PC-9 (cell line): ENCODE measurements around the gene SOX21. TPM values are rescaled to one million over a fixed set of nuclear protein-coding genes. Genes with fewer than 3 reads are reported as not detected.

Experiments
- BruUV-seq: library from RNA; stranded (reverse); fragments of 400-500 nt; replicated peaks from 2 replicates; lab custom pipeline; 2021; lab: Mats Ljungman, UMichigan
- CTCF ChIA-PET: fragments of 300-600 bp; sonication (Branson Sonifier 250); formaldehyde crosslinking; loops from one replicate; lab custom pipeline; 2022; ENCODE audit warnings: antibody characterized with exemption; lab: Charles Lee
- POLR2A ChIA-PET: fragments of 300-600 bp; sonication (Branson Sonifier 250); formaldehyde crosslinking; loops from one replicate; lab custom pipeline; 2022; ENCODE audit warnings: antibody characterized with exemption; ENCODE audit not compliant: unreplicated experiment; lab: Charles Lee
- DNase-seq, 2 experiments: peaks; one replicate each; pipeline versions ENCODE4 v3.0.0 to v3.0.0-alpha.2; 2015 to 2022; ENCODE audit warnings: mixed read lengths in 1 of 2
- H2AFZ ChIP-seq: fragments of 200-600 bp; sonication (generic); 2 replicates; pipeline ENCODE4 v1.8.1; 2017; ENCODE audit warnings: antibody characterized with exemption
- H3F3A ChIP-seq: fragments of 200-600 bp; sonication (generic); 2 replicates; pipeline ENCODE4 v1.8.1; 2017; ENCODE audit warnings: antibody characterized with exemption, mild to moderate bottlenecking, low read depth; ENCODE audit not compliant: insufficient read depth
- H3K27ac ChIP-seq: fragments of 200-600 bp; sonication (generic); 2 replicates; pipeline ENCODE4 v1.6.1; 2016; ENCODE audit warnings: mixed run types
- H3K27me3 ChIP-seq: fragments of 200-600 bp; sonication (generic); 2 replicates; pipeline ENCODE4 v1.6.1; 2016; ENCODE audit warnings: low read depth, mixed run types; ENCODE audit not compliant: insufficient read depth
- H3K36me3 ChIP-seq: fragments of 200-600 bp; sonication (generic); 2 replicates; pipeline ENCODE4 v1.6.1; 2016; ENCODE audit warnings: low read depth, mixed run types
- H3K4me1 ChIP-seq: fragments of 200-600 bp; sonication (generic); replicated peaks from 2 replicates; pipeline ENCODE4 v1.6.1; 2016; ENCODE audit warnings: mixed run types; ENCODE audit not compliant: insufficient read depth
- H3K4me2 ChIP-seq: fragments of 200-600 bp; sonication (generic); 2 replicates; pipeline ENCODE4 v1.6.1; 2017; ENCODE audit warnings: mixed run types
- H3K4me3 ChIP-seq: fragments of 200-600 bp; sonication (generic); 2 replicates; pipeline ENCODE4 v1.6.1; 2016; ENCODE audit warnings: mixed run types
- H3K79me2 ChIP-seq: fragments of 200-600 bp; sonication (generic); 2 replicates; pipeline ENCODE4 v1.6.1; 2017; ENCODE audit warnings: low read depth, mixed run types
- H3K9me2 ChIP-seq: fragments of 200-600 bp; sonication (generic); 2 replicates; pipeline ENCODE4 v1.8.1; 2017; ENCODE audit warnings: mild to moderate bottlenecking; ENCODE audit not compliant: insufficient read depth
- H3K9me3 ChIP-seq: fragments of 200-600 bp; sonication (generic); 2 replicates; pipeline ENCODE4 v1.8.1; 2016; ENCODE audit warnings: low read depth; ENCODE audit not compliant: insufficient read depth
- H4K20me1 ChIP-seq: fragments of 200-600 bp; sonication (generic); 2 replicates; pipeline ENCODE4 v1.8.1; 2017; ENCODE audit not compliant: insufficient read depth
- EZH2 ChIP-seq: fragments of 200-600 bp; sonication (generic); IDR thresholded peaks from 2 replicates; pipeline ENCODE4 v1.8.0; 2017; ENCODE audit warnings: antibody characterized with exemption, low read depth
- intact Hi-C: fragments of 100-400 bp; cut with micrococcal nuclease; formaldehyde crosslinking; loops from one replicate; pipeline ENCODE4 v1.10.0; 2022; ENCODE audit not compliant: unreplicated experiment
- total RNA-seq: library from RNA; stranded (reverse); gene quantifications from 2 replicates; pipeline ENCODE4 v1.2.3, GENCODE V29; 2021
- TF ChIP-seq, protein P1 (sequence below): fragments of 200-600 bp; sonication (generic); conservative IDR thresholded peaks from 2 replicates; pipeline ENCODE4 v1.6.1; 2017; ENCODE audit warnings: mixed run types, antibody characterized with exemption, mild to moderate bottlenecking, moderate library complexity

SOX21 gene
- total RNA-seq, 1 experiment from 2014 or later, result not detected

DNA sequence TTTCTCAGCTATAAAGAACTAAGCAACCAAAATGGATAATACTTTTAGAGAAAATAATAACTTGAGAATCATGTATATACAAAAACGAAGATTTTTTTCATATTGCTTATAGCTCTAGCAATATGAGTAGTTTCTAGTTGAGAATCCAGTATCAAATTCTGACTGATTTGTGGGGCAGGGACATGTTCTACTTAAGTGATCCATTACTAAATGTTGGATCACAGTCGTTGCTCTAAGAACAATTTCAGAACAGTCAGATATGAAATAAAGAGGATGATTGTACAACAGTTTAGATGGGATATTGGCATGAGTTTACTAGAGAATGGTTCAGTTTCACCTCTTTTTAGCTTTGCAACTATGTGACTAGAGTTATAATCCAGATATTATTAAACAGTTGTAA lies 39.9 kb downstream of the SOX21 start:
- POLR2A ChIA-PET, result no interaction called here
- CTCF ChIA-PET, result no interaction called here
- Histone ChIP-seq H3K79me2 (no peaks in the 10 kb centered on the region), H3K36me3 (no peaks in the 10 kb centered on the region), H4K20me1 (no peaks in the 10 kb centered on the region), H3K9me2 (no peaks in the 10 kb centered on the region), H3K27me3 (peaks cover 33% of the 10 kb centered on the region), H3K4me3 (no peak overlapping the region), H2AFZ (no peak overlapping the region), H3K4me1 (no peaks in the 10 kb centered on the region), H3F3A (no peaks in the 10 kb centered on the region), H3K4me2 (no peak overlapping the region), H3K9me3 (no peaks in the 10 kb centered on the region), H3K27ac (no peak overlapping the region)
- BruUV-seq, result no TSS peak
- intact Hi-C loops, result no loop called here
- no peak for TF ChIP-seq EZH2
- TF ChIP-seq, protein P1, sequence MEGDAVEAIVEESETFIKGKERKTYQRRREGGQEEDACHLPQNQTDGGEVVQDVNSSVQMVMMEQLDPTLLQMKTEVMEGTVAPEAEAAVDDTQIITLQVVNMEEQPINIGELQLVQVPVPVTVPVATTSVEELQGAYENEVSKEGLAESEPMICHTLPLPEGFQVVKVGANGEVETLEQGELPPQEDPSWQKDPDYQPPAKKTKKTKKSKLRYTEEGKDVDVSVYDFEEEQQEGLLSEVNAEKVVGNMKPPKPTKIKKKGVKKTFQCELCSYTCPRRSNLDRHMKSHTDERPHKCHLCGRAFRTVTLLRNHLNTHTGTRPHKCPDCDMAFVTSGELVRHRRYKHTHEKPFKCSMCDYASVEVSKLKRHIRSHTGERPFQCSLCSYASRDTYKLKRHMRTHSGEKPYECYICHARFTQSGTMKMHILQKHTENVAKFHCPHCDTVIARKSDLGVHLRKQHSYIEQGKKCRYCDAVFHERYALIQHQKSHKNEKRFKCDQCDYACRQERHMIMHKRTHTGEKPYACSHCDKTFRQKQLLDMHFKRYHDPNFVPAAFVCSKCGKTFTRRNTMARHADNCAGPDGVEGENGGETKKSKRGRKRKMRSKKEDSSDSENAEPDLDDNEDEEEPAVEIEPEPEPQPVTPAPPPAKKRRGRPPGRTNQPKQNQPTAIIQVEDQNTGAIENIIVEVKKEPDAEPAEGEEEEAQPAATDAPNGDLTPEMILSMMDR, result no peak
- DNase-seq, result no peak

DNA sequence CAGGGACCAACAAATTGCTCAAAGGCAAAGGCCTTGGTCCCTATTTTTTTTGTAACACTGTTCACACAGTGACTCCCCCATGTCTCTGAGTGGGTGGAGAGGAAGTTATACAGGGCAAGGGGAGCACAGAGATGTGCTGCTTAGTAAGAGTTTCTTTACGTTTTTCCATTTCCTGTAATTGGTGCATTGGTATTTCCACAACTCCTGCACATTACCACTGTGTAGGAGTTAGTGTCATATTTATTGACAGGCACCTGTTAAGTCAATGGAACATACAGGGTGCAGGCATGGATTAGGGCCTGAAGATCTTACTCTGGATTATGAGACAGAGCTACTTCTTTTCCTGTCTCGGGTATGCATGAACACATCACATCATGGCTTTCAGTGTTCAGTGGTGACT lies 45.2 kb downstream of the SOX21 start:
- CTCF ChIA-PET, result no interaction called here
- Histone ChIP-seq H3K9me2 (no peaks in the 10 kb centered on the region), H3K4me3 (no peak overlapping the region), H3F3A (no peaks in the 10 kb centered on the region), H4K20me1 (no peaks in the 10 kb centered on the region), H3K36me3 (no peaks in the 10 kb centered on the region), H3K4me1 (no peaks in the 10 kb centered on the region), H3K4me2 (no peak overlapping the region), H3K27me3 (peaks cover 77% of the 10 kb centered on the region), H2AFZ (no peak overlapping the region), H3K27ac (no peak overlapping the region), H3K79me2 (no peaks in the 10 kb centered on the region), H3K9me3 (no peaks in the 10 kb centered on the region)
- TF ChIP-seq, protein P1, result no peak
- TF ChIP-seq EZH2, result no peak
- no peak for DNase-seq
- intact Hi-C loops, result no loop called here
- POLR2A ChIA-PET, result no interaction called here
- BruUV-seq, result no TSS peak

DNA sequence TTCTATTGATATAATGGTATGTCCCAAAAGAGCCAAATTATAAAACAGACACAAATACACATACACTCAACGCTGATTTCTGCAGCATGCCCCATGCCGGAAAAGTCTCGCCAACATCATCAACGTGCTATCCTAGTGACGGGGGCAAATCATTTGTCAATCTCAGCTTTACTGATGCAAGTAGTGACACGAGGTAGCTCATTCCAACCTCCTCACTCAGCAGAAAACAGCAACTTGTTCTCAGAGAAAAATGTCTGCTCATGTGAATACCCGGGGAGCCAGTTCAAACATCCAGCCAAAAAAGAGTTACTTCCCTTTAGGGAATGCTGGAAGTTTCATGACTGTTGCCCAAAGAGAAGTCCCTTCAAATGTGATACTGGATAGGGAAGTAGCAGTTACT lies 46.3 kb downstream of the SOX21 start:
- H3K9me3 ChIP-seq, result no peaks in the 10 kb centered on the region
- no peak overlapping the region for H3K4me3 ChIP-seq
- DNase-seq, result no peak
- no TSS peak for BruUV-seq
- no peaks in the 10 kb centered on the region for H4K20me1 ChIP-seq
- no peaks in the 10 kb centered on the region for H3K79me2 ChIP-seq
- ChIA-PET POLR2A (no interaction called here), CTCF (no interaction called here)
- no peaks in the 10 kb centered on the region for H3K4me1 ChIP-seq
- no peak overlapping the region for H3K4me2 ChIP-seq
- no peaks in the 10 kb centered on the region for H3K36me3 ChIP-seq
- TF ChIP-seq, protein P1, result no peak
- no peak for TF ChIP-seq EZH2
- intact Hi-C loops, result no loop called here
- peaks cover 81% of the 10 kb centered on the region for H3K27me3 ChIP-seq
- no peaks in the 10 kb centered on the region for H3K9me2 ChIP-seq
- H3K27ac ChIP-seq, result no peak overlapping the region
- no peaks in the 10 kb centered on the region for H3F3A ChIP-seq
- H2AFZ ChIP-seq, result no peak overlapping the region
